Measurements from ENCODE around the gene PAX8.

- no peak for TF ChIP-seq EZH2 (IDR thresholded peaks at IDR 0.05; ENCODE audit: borderline replicate concordance, low read depth, low read length, severe bottlenecking)
- TF ChIP-seq, protein P1, sequence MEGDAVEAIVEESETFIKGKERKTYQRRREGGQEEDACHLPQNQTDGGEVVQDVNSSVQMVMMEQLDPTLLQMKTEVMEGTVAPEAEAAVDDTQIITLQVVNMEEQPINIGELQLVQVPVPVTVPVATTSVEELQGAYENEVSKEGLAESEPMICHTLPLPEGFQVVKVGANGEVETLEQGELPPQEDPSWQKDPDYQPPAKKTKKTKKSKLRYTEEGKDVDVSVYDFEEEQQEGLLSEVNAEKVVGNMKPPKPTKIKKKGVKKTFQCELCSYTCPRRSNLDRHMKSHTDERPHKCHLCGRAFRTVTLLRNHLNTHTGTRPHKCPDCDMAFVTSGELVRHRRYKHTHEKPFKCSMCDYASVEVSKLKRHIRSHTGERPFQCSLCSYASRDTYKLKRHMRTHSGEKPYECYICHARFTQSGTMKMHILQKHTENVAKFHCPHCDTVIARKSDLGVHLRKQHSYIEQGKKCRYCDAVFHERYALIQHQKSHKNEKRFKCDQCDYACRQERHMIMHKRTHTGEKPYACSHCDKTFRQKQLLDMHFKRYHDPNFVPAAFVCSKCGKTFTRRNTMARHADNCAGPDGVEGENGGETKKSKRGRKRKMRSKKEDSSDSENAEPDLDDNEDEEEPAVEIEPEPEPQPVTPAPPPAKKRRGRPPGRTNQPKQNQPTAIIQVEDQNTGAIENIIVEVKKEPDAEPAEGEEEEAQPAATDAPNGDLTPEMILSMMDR (IDR thresholded peaks at IDR 0.05; ENCODE audit: borderline replicate concordance, extremely low read depth, low read length, poor library complexity, severe bottlenecking), result no peak
Measured at GRCh38 chr2:113190871-113191270, 87.8 kb downstream of the PAX8 start.

Data from DND-41 (cell line).